Measurements from ENCODE around the gene PABPN1L. TPM values are rescaled to one million over a fixed set of nuclear protein-coding genes. Genes with fewer than 3 reads are reported as not detected.
"Not testable (repeated sequence)": the region's sequence is repeated elsewhere in the genome, so short reads cannot be mapped to it uniquely, and the experiment has no call there.

The PABPN1L gene
- total RNA-seq, 1 donor from 2014 or later = 0.46 TPM

DNA sequence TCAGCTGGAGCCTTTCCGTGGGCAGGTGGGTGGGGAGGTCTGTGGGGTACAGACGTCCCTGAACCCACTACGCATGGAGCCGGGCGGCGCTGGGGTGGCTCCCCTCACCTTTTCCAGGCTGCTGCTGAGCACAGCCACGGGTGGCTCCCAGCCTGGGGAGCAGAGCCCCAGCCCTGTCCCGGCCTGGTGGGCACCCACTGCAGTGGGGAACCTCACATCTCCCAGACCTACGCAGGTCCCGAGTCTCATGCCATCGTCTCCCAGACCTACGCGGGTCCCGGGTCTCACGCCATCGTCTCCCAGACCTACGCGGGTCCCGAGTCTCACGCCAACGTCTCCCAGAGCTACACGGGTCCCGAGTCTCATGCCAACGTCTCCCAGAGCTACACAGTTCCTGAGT, 37.7 kb downstream of the PABPN1L start:
- H3K36me3 Mint-ChIP-seq (ENCODE audit: insufficient read depth) = no peaks in the 10 kb centered on the region
- no peak overlapping the region for H3K4me3 Mint-ChIP-seq (ENCODE audit: low read depth)
- no peaks in the 10 kb centered on the region for H3K4me1 Mint-ChIP-seq (ENCODE audit: low read depth)
- no peaks in the 10 kb centered on the region for H3K9me3 Mint-ChIP-seq (ENCODE audit: low read depth)
- H3K27me3 Mint-ChIP-seq = no peaks in the 10 kb centered on the region
- TF ChIP-seq, protein P1, sequence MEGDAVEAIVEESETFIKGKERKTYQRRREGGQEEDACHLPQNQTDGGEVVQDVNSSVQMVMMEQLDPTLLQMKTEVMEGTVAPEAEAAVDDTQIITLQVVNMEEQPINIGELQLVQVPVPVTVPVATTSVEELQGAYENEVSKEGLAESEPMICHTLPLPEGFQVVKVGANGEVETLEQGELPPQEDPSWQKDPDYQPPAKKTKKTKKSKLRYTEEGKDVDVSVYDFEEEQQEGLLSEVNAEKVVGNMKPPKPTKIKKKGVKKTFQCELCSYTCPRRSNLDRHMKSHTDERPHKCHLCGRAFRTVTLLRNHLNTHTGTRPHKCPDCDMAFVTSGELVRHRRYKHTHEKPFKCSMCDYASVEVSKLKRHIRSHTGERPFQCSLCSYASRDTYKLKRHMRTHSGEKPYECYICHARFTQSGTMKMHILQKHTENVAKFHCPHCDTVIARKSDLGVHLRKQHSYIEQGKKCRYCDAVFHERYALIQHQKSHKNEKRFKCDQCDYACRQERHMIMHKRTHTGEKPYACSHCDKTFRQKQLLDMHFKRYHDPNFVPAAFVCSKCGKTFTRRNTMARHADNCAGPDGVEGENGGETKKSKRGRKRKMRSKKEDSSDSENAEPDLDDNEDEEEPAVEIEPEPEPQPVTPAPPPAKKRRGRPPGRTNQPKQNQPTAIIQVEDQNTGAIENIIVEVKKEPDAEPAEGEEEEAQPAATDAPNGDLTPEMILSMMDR (IDR thresholded peaks at IDR 0.05; ENCODE audit: unreplicated experiment) = no peak
- no peak overlapping the region for H3K27ac Mint-ChIP-seq
- no peak for DNase-seq (ENCODE audit: low spot score, unreplicated experiment)

DNA sequence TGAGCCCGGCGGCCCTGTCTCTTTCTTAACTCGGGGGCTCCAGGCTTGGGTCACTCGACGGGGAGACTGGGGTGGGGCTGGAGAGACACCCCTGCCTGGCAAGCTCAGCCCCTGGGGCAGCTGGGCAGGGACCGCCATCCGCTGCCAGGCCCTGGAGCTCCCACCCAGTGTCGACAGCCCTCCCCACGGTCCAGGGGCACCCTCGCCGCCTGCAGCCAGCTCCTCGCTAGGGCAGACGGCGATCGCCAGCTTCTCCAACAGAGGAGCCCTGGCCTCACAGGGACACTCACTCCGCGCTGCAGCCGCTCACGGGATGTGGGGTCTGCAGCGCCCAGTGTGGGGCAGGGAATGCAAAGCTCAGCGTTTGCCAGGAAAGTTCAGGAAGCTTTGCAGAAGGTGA, 38.7 kb downstream of the PABPN1L start:
- Mint-ChIP-seq H3K9me3 (ENCODE audit: low read depth) (no peaks in the 10 kb centered on the region), H3K36me3 (ENCODE audit: insufficient read depth) (no peaks in the 10 kb centered on the region), H3K27ac (no peak overlapping the region), H3K27me3 (no peaks in the 10 kb centered on the region), H3K4me1 (ENCODE audit: low read depth) (no peaks in the 10 kb centered on the region), H3K4me3 (ENCODE audit: low read depth) (no peak overlapping the region)
- no peak for DNase-seq (ENCODE audit: low spot score, unreplicated experiment)
- TF ChIP-seq, protein P1 (IDR thresholded peaks at IDR 0.05; ENCODE audit: unreplicated experiment) = no peak

DNA sequence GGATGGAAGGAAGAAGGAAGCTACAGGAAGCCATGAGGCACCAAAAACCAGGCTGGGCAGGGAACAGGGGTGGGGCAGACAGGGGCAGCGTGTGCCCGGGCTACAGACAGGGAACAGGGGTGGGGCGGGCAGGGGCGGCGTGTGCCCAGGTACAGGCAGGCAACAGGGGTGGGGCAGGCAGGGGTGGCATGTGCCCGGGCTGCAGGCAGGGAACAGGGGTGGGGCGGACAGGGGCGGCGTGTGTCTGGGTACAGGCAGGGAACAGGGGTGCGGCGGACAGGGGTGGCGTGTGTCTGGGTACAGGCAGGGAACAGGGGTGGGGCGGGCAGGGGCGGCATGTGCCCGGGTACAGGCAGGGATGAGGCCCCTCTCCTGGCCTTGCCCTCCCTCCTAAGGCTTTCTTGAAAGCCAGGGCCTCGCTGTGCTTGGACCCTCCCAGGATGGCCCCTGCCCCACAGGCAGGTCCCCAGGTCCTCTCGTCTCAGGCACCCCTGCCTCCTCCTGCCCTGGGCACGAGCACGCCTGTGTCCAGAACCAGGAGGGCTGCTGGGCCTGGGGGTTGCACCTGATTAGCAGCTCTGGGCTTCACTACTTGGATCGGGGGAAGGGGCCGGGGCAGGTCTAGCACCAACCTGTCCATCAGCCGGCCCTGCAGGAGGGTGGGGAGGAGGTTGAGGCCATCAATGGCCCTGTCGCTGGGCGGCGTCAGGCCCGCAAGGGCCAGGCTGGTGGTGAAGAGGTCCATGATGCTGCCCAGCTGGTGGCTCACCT, 40.2 kb downstream of the PABPN1L start:
- Mint-ChIP-seq H3K36me3 (ENCODE audit: insufficient read depth) (no peaks in the 10 kb centered on the region), H3K9me3 (ENCODE audit: low read depth) (no peaks in the 10 kb centered on the region), H3K27me3 (no peaks in the 10 kb centered on the region), H3K4me1 (ENCODE audit: low read depth) (no peaks in the 10 kb centered on the region), H3K27ac (no peak overlapping the region), H3K4me3 (ENCODE audit: low read depth) (no peak overlapping the region)
- DNase-seq (ENCODE audit: low spot score, unreplicated experiment) = no peak
- TF ChIP-seq, protein P1 (IDR thresholded peaks at IDR 0.05; ENCODE audit: unreplicated experiment) = no peak

DNA sequence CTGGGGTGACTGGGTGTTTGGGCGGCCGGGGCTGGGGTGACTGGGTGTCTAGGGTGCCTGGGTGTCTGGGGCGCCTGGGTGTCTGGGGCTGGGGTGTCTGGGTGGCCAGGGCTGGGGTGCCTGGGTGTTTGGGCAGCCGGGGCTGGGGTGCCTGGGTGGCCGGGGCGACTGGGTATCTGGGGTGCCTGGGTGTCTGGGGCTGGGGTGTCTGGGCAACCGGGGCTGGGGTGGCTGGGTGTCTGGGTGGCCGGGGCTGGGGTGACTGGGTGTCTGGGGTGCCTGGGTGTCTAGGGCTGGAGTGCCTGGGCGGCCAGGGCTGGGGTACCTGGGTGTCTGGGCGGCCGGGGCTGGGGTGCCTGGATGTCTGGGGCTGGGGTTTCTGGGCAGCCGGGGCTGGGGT, 41.3 kb downstream of the PABPN1L start:
- no peak for DNase-seq (ENCODE audit: low spot score, unreplicated experiment)

DNA sequence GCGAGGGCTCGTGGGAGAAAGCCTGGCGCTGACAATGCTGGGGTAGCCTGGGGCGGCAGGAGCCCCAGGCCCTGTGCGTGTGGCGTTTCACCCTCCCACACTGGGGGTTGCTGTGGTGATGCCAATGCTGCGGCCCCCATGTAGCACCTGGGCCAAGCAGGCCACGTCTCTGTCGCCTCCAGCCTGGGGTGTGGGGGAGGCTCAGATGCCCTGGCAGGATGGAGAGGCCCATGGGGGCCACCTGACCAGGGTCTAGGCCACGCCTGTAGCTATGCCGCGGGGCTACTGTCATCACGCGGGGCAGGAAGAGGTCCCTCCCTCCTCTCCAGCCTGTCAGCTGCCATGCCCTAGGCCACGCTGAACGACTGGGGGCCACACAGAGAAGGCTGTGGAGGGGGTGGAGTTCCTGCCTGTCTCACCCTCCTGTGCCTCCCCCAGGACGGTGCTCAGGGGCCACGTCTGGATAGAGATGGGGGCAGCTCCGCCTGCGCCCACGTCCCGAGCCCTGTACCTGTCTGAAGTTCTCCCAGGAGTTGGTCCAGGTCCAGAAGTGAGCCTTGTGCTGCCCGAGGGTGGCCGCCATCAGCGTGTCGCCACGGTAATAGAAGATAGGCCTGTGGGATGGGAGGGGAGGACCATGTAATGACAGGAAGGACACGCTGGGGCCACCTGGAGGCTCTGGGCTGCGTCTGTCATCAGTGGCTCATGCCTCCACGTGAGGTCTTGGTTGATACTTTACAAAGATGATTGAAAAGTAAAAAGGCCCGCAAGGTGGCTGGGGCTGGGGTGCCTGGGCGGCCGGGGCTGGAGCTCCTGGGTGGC, 42.0 kb downstream of the PABPN1L start:
- no peak for DNase-seq (ENCODE audit: low spot score, unreplicated experiment)
- H3K27me3 Mint-ChIP-seq = no peaks in the 10 kb centered on the region
- H3K4me3 Mint-ChIP-seq (ENCODE audit: low read depth) = no peak overlapping the region
- H3K9me3 Mint-ChIP-seq (ENCODE audit: low read depth) = no peaks in the 10 kb centered on the region
- H3K27ac Mint-ChIP-seq = no peak overlapping the region
- H3K4me1 Mint-ChIP-seq (ENCODE audit: low read depth) = no peaks in the 10 kb centered on the region
- TF ChIP-seq, protein P1 (IDR thresholded peaks at IDR 0.05; ENCODE audit: unreplicated experiment) = no peak
- H3K36me3 Mint-ChIP-seq (ENCODE audit: insufficient read depth) = no peaks in the 10 kb centered on the region

More for the DNA sequence above, 41.3 kb downstream of the PABPN1L start:
- H3K4me1 Mint-ChIP-seq (ENCODE audit: low read depth) = no peaks in the 10 kb centered on the region
- no peaks in the 10 kb centered on the region for H3K27me3 Mint-ChIP-seq
- no peak overlapping the region for H3K4me3 Mint-ChIP-seq (ENCODE audit: low read depth)
- H3K27ac Mint-ChIP-seq = no peak overlapping the region
- H3K36me3 Mint-ChIP-seq (ENCODE audit: insufficient read depth) = no peaks in the 10 kb centered on the region
- no peaks in the 10 kb centered on the region for H3K9me3 Mint-ChIP-seq (ENCODE audit: low read depth)
- TF ChIP-seq, protein P1 (IDR thresholded peaks at IDR 0.05; ENCODE audit: unreplicated experiment) = no peak

DNA sequence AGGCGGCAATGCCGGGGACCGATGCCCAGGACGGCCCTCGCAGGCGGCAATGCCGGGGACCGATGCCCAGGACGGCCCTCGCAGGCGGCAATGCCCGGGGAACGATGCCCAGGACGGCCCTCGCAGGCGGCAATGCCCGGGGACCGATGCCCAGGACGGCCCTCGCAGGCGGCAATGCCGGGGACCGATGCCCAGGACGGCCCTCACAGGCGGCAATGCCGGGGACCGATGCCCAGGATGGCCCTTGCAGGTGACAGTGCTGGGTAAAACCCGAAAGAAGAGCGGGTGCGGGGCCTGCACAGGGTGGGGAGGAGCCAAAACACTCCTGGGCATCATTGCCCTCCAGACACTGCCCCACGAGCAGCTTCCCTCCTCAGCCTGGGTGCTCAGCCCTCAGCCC, 42.8 kb downstream of the PABPN1L start:
- not testable (repeated sequence) for DNase-seq (ENCODE audit: low spot score, unreplicated experiment); H3K4me1 Mint-ChIP-seq (ENCODE audit: low read depth); H3K4me3 Mint-ChIP-seq (ENCODE audit: low read depth); H3K36me3 Mint-ChIP-seq (ENCODE audit: insufficient read depth); H3K27ac Mint-ChIP-seq; H3K9me3 Mint-ChIP-seq (ENCODE audit: low read depth); H3K27me3 Mint-ChIP-seq
